ENCODE measurements around the gene RFX5. TPM values are rescaled to one million over a fixed set of nuclear protein-coding genes. Genes with fewer than 3 reads are reported as not detected.

Gene RFX5
- total RNA-seq, 1 experiment from 2014 or later, result 52.7 TPM

- no peak overlapping the region for H3K9ac ChIP-seq (ENCODE audit: low read length)
- H3K4me2 ChIP-seq (ENCODE audit: low read length), result no peak overlapping the region
- H4K20me1 ChIP-seq (ENCODE audit: insufficient read depth), result no peaks in the 10 kb centered on the region
- no peak overlapping the region for H2AFZ ChIP-seq (ENCODE audit: low read depth, low read length, poor library complexity, severe bottlenecking)
- POLR2A ChIA-PET, result no interaction called here
- CTCF ChIA-PET, result no interaction called here
- no TSS peak for BruUV-seq (replicated peaks)
- RAD21 ChIA-PET (ENCODE audit: low non-redundant PET in 1 of 2, low total read pairs in 2 of 2, uncharacterized antibody in 2 of 2, unreplicated experiment in 2 of 2), result no interaction called here
- ATAC-seq (no peak), DNase-seq (ENCODE audit: low read depth, low spot score) (no peak)
- intact Hi-C loops (cut with micrococcal nuclease), result no loop called here
- no peak for TF ChIP-seq CTCF (IDR thresholded peaks at IDR 0.05 in 2 of 3, conservative IDR thresholded peaks at IDR 0.05 in 1 of 3; ENCODE audit: borderline replicate concordance in 1 of 3, insufficient read depth in 1 of 3, low read depth in 2 of 3, low read length in 2 of 3)
- TF ChIP-seq ELF1 (IDR thresholded peaks at IDR 0.05; ENCODE audit: borderline replicate concordance, low read depth), result no peak
- no peak for TF ChIP-seq POLR2AphosphoS5 (IDR thresholded peaks at IDR 0.05; ENCODE audit: low read depth, low read length)
- TF ChIP-seq, protein P1, sequence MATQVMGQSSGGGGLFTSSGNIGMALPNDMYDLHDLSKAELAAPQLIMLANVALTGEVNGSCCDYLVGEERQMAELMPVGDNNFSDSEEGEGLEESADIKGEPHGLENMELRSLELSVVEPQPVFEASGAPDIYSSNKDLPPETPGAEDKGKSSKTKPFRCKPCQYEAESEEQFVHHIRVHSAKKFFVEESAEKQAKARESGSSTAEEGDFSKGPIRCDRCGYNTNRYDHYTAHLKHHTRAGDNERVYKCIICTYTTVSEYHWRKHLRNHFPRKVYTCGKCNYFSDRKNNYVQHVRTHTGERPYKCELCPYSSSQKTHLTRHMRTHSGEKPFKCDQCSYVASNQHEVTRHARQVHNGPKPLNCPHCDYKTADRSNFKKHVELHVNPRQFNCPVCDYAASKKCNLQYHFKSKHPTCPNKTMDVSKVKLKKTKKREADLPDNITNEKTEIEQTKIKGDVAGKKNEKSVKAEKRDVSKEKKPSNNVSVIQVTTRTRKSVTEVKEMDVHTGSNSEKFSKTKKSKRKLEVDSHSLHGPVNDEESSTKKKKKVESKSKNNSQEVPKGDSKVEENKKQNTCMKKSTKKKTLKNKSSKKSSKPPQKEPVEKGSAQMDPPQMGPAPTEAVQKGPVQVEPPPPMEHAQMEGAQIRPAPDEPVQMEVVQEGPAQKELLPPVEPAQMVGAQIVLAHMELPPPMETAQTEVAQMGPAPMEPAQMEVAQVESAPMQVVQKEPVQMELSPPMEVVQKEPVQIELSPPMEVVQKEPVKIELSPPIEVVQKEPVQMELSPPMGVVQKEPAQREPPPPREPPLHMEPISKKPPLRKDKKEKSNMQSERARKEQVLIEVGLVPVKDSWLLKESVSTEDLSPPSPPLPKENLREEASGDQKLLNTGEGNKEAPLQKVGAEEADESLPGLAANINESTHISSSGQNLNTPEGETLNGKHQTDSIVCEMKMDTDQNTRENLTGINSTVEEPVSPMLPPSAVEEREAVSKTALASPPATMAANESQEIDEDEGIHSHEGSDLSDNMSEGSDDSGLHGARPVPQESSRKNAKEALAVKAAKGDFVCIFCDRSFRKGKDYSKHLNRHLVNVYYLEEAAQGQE (IDR thresholded peaks at IDR 0.05; ENCODE audit: low read depth), result no peak
- TF ChIP-seq, protein P2, sequence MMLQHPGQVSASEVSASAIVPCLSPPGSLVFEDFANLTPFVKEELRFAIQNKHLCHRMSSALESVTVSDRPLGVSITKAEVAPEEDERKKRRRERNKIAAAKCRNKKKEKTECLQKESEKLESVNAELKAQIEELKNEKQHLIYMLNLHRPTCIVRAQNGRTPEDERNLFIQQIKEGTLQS (IDR thresholded peaks at IDR 0.05), result no peak
- no peak for TF ChIP-seq EZH2 (IDR thresholded peaks at IDR 0.05)
- no peak for TF ChIP-seq SP1 (IDR thresholded peaks at IDR 0.05; ENCODE audit: low read depth)
- no peak for TF ChIP-seq RAD21 (IDR thresholded peaks at IDR 0.05; ENCODE audit: low read depth)
- TF ChIP-seq YY1 (IDR thresholded peaks at IDR 0.05; ENCODE audit: extremely low read depth, insufficient replicate concordance, low read depth, low read length), result no peak
- TF ChIP-seq ZNF274 (IDR thresholded peaks at IDR 0.05; ENCODE audit: low read depth, low read length), result no peak
- TF ChIP-seq CEBPB (IDR thresholded peaks at IDR 0.05; ENCODE audit: low read depth), result no peak
- no peak for TF ChIP-seq TCF7L2 (IDR thresholded peaks at IDR 0.05; ENCODE audit: borderline replicate concordance, extremely low read depth, insufficient read depth, insufficient read length)
- TF ChIP-seq CBX3 (IDR thresholded peaks at IDR 0.05; ENCODE audit: low read depth), result no peak
- TF ChIP-seq MAX (IDR thresholded peaks at IDR 0.05), result no peak
- no peak for TF ChIP-seq EGR1 (IDR thresholded peaks at IDR 0.05; ENCODE audit: low read depth)
- H3K9me3 ChIP-seq (ENCODE audit: control insufficient read depth in 1 of 2, insufficient read depth in 1 of 2, low read depth in 1 of 2, low read length in 2 of 2), result no peaks in the 10 kb centered on the region
- no peaks in the 10 kb centered on the region for H3K9me2 ChIP-seq (ENCODE audit: insufficient read depth)
- H3K27ac ChIP-seq (ENCODE audit: low read depth, low read length), result no peak overlapping the region
- H3K27me3 ChIP-seq (ENCODE audit: insufficient read depth, low read length), result no peaks in the 10 kb centered on the region
- H3K4me1 ChIP-seq (ENCODE audit: control insufficient read depth in 1 of 2, insufficient read depth in 2 of 2, low read length in 2 of 2), result peaks cover 0 to 8% of the 10 kb centered on the region in 2 experiments; a peak in 2 of 4 replicates
- no peak overlapping the region for H3K4me3 ChIP-seq (replicated peaks in 1 of 2; ENCODE audit: low read depth in 1 of 2, low read length in 2 of 2)
- no peaks in the 10 kb centered on the region for H3K36me3 ChIP-seq (ENCODE audit: control insufficient read depth in 1 of 2, insufficient read depth in 2 of 2, low read length in 2 of 2)
- H3K79me2 ChIP-seq (ENCODE audit: insufficient read depth, low read length), result no peaks in the 10 kb centered on the region
Measured at GRCh38 chr1:151393583-151393982, 46.5 kb upstream of the RFX5 start.

Data from HCT116 (cell line).